ENCODE results near the gene PRLH.

DNA sequence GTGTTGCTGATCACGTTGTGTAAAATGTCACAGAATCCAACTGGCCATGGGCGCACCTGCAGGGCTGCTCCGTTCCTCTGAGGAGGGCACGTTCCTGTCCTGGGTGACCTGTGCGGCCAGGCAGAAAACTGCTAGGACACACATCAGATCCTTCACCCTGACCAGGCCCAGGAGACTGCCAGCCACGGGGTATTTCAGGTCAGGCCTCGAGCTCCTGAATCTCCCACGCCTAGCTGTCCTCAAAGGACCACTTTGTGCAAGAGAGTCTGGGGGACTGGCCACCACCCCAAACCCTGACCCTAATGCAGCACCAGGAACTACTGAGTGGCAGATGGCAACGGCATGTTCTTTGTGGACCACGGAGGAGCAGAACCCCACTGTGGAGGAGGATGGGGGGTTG lies 11.1 kb downstream of the PRLH start:
- TF ChIP-seq, protein P1, sequence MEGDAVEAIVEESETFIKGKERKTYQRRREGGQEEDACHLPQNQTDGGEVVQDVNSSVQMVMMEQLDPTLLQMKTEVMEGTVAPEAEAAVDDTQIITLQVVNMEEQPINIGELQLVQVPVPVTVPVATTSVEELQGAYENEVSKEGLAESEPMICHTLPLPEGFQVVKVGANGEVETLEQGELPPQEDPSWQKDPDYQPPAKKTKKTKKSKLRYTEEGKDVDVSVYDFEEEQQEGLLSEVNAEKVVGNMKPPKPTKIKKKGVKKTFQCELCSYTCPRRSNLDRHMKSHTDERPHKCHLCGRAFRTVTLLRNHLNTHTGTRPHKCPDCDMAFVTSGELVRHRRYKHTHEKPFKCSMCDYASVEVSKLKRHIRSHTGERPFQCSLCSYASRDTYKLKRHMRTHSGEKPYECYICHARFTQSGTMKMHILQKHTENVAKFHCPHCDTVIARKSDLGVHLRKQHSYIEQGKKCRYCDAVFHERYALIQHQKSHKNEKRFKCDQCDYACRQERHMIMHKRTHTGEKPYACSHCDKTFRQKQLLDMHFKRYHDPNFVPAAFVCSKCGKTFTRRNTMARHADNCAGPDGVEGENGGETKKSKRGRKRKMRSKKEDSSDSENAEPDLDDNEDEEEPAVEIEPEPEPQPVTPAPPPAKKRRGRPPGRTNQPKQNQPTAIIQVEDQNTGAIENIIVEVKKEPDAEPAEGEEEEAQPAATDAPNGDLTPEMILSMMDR (IDR thresholded peaks at IDR 0.05; ENCODE audit: extremely low read depth in 1 of 2, insufficient read depth in 1 of 2, low read depth in 1 of 2, low read length in 2 of 2): no peak
- TF ChIP-seq POLR2AphosphoS5 (IDR thresholded peaks at IDR 0.05; ENCODE audit: insufficient read depth, low read depth, low read length) (no peak), POLR2A (IDR thresholded peaks at IDR 0.05; ENCODE audit: low read depth, low read length) (no peak), EZH2 (IDR thresholded peaks at IDR 0.05; ENCODE audit: borderline replicate concordance, low read depth, low read length, severe bottlenecking) (no peak)
- TF ChIP-seq, protein P2, sequence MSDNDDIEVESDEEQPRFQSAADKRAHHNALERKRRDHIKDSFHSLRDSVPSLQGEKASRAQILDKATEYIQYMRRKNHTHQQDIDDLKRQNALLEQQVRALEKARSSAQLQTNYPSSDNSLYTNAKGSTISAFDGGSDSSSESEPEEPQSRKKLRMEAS (IDR thresholded peaks at IDR 0.05; ENCODE audit: insufficient read depth, insufficient read length): no peak

Data from endothelial cell of umbilical vein (primary cell).